Measurements from ENCODE around the gene GRAMD2B. TPM values are rescaled to one million over a fixed set of nuclear protein-coding genes. Genes with fewer than 3 reads are reported as not detected.

GRAMD2B gene
- total and polyA plus RNA-seq, 2 of the 13 experiments (the other 11 are each of a cell fraction or from before 2014, with no cell fraction given), result 8.1 to 10.6 TPM

DNA sequence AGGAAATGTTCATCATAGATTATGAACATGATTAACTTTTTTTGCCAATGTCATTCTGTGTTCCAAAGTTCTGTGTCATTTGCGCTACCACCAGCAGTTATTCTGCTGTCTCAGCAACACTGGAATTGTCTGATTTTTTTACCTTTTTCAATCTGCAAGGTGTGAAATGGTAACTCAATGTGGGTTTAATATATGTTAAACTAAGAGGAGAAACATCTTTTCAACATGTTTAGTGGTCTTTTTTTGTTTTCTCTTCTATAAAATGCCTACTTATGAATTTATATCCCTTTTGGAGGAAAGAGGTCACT is 49.1 kb upstream of the GRAMD2B start:
- H3K4me1 ChIP-seq (ENCODE audit: insufficient read depth, low read length), result peaks cover 52% of the 10 kb centered on the region
- H3K79me2 ChIP-seq (ENCODE audit: insufficient read depth, low read length), result peaks cover 27% of the 10 kb centered on the region
- no peak overlapping the region for H3K4me3 ChIP-seq (replicated peaks in 1 of 3; ENCODE audit: insufficient read depth in 1 of 3, low read depth in 2 of 3, low read length in 3 of 3)
- H3K9ac ChIP-seq (ENCODE audit: insufficient read depth, low read depth, low read length), result peak overlapping the region; percentile 23; the same call in 1 of the 2 replicates
- in situ Hi-C loops (cut with HindIII; ENCODE audit: extremely low pct_ligation_motif_present, low pct_unique_long_range_greater_than_20kb) (no loop called here), intact Hi-C loops (cut with micrococcal nuclease; ENCODE audit: unreplicated experiment) (loop anchor here (5.0 kb wide), 1 partner anchor 48 kb away; the partner anchor contains the start of gene GRAMD2B)
- H3K27ac ChIP-seq (ENCODE audit: extremely low read length, insufficient read depth, low read length), result no peak overlapping the region
- ATAC-seq (no peak), DNase-seq (ENCODE audit: low spot score) (no peak), FAIRE-seq (no peak)
- ChIA-PET CTCF (ENCODE audit: low intra/inter-chr PET ratio, low total read pairs) (no interaction called here), POLR2A (no interaction called here)
- no TSS peak for BruUV-seq (replicated peaks)
- H3K9me3 ChIP-seq (ENCODE audit: low read length), result no peaks in the 10 kb centered on the region
- no peaks in the 10 kb centered on the region; a peak in 1 of 5 replicates for H3K27me3 ChIP-seq (ENCODE audit: control insufficient read depth in 1 of 2, insufficient read depth in 2 of 2, low read length in 2 of 2)
- no peak for TF ChIP-seq ZNF782 (CRISPR knock-in tag; IDR thresholded peaks at IDR 0.05; ENCODE audit: borderline replicate concordance)
- TF ChIP-seq MAFK (conservative IDR thresholded peaks at IDR 0.05 in 1 of 2, IDR thresholded peaks at IDR 0.05 in 1 of 2; ENCODE audit: low read length in 2 of 2), result peak; percentile 89 to 90
- TF ChIP-seq MAFF (IDR thresholded peaks at IDR 0.05; ENCODE audit: low read depth, low read length), result peak; percentile 92
- 83% methylated on average over 1 of the region's 1 CpG for WGBS (ENCODE audit: low lambda C conversion rate)
- no peak overlapping the region for H2AFZ ChIP-seq (ENCODE audit: low read length)
- peaks cover 0 to 6% of the 10 kb centered on the region in 2 experiments; a peak in 1 of 5 replicates for H3K36me3 ChIP-seq (replicated peaks in 1 of 2; ENCODE audit: control insufficient read depth in 1 of 2, insufficient read depth in 2 of 2, low read length in 2 of 2)
- peak overlapping the region; percentile 59 for H3K4me2 ChIP-seq (ENCODE audit: low read depth, low read length)
- 0 out of 2 replicates have a peak, but pooled peaks cover 8% of the 10 kb centered on the region for H4K20me1 ChIP-seq (ENCODE audit: insufficient read depth, low read length)

DNA sequence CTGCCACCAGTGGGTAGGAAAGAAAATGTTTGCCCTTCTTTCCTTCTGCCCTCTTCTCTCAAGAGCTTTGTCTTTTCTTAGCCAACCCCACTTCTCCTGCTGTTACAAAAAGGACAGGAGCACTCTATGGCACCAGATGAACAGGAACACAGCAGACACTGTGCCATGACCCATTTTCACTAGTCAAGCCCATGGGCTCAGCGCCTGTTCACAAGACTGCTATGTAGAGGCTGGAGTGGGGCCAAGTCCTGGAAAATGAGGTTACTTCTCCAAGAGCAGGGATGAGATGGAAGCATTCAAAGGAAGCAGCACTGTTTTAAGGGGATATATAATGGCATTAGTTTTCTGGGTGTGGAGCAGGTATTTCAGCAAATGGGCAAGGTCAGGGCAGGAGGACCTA is 46.8 kb upstream of the GRAMD2B start:
- no peak overlapping the region for H3K4me2 ChIP-seq (ENCODE audit: low read depth, low read length)
- H3K4me1 ChIP-seq (ENCODE audit: insufficient read depth, low read length), result peaks cover 34% of the 10 kb centered on the region
- ATAC-seq (no peak; the same call in 2 of the 3 replicates), DNase-seq (ENCODE audit: low spot score) (no peak), FAIRE-seq (no peak)
- H3K9ac ChIP-seq (ENCODE audit: insufficient read depth, low read depth, low read length), result no peak overlapping the region
- TF ChIP-seq, protein P1, sequence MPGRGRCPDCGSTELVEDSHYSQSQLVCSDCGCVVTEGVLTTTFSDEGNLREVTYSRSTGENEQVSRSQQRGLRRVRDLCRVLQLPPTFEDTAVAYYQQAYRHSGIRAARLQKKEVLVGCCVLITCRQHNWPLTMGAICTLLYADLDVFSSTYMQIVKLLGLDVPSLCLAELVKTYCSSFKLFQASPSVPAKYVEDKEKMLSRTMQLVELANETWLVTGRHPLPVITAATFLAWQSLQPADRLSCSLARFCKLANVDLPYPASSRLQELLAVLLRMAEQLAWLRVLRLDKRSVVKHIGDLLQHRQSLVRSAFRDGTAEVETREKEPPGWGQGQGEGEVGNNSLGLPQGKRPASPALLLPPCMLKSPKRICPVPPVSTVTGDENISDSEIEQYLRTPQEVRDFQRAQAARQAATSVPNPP (CRISPR knock-in tag; IDR thresholded peaks at IDR 0.05), result no peak
- TF ChIP-seq NCOA5 (CRISPR knock-in tag; IDR thresholded peaks at IDR 0.05) (no peak), ETV6 (CRISPR knock-in tag; conservative IDR thresholded peaks at IDR 0.05) (no peak), ZNF263 (CRISPR knock-in tag; IDR thresholded peaks at IDR 0.05) (no peak), ZNF567 (CRISPR knock-in tag; IDR thresholded peaks at IDR 0.05; ENCODE audit: borderline replicate concordance) (no peak), NCOA2 (CRISPR knock-in tag; IDR thresholded peaks at IDR 0.05) (no peak), RBM39 (IDR thresholded peaks at IDR 0.05; ENCODE audit: low read depth, low read length, poor library complexity, severe bottlenecking) (no peak)
- TF ChIP-seq, protein P2, sequence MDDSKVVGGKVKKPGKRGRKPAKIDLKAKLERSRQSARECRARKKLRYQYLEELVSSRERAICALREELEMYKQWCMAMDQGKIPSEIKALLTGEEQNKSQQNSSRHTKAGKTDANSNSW (CRISPR knock-in tag; IDR thresholded peaks at IDR 0.05; ENCODE audit: borderline replicate concordance), result no peak
- TF ChIP-seq, protein P3, sequence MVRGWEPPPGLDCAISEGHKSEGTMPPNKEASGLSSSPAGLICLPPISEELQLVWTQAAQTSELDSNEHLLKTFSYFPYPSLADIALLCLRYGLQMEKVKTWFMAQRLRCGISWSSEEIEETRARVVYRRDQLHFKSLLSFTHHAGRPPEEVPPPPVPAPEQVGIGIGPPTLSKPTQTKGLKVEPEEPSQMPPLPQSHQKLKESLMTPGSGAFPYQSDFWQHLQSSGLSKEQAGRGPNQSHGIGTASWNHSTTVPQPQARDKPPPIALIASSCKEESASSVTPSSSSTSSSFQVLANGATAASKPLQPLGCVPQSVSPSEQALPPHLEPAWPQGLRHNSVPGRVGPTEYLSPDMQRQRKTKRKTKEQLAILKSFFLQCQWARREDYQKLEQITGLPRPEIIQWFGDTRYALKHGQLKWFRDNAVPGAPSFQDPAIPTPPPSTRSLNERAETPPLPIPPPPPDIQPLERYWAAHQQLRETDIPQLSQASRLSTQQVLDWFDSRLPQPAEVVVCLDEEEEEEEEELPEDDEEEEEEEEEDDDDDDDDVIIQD (CRISPR knock-in tag; IDR thresholded peaks at IDR 0.05; ENCODE audit: low read depth), result no peak
- peaks cover 0 to 6% of the 10 kb centered on the region in 2 experiments; a peak in 1 of 5 replicates for H3K36me3 ChIP-seq (replicated peaks in 1 of 2; ENCODE audit: control insufficient read depth in 1 of 2, insufficient read depth in 2 of 2, low read length in 2 of 2)
- in situ Hi-C loops (cut with HindIII; ENCODE audit: extremely low pct_ligation_motif_present, low pct_unique_long_range_greater_than_20kb) (no loop called here), intact Hi-C loops (cut with micrococcal nuclease; ENCODE audit: unreplicated experiment) (no loop called here)
- H2AFZ ChIP-seq (ENCODE audit: low read length), result no peak overlapping the region
- BruUV-seq (replicated peaks), result no TSS peak
- peaks cover 28% of the 10 kb centered on the region for H3K79me2 ChIP-seq (ENCODE audit: insufficient read depth, low read length)
- H3K27me3 ChIP-seq (ENCODE audit: control insufficient read depth in 1 of 2, insufficient read depth in 2 of 2, low read length in 2 of 2), result no peaks in the 10 kb centered on the region; a peak in 1 of 5 replicates
- no peak overlapping the region for H3K4me3 ChIP-seq (replicated peaks in 1 of 3; ENCODE audit: insufficient read depth in 1 of 3, low read depth in 2 of 3, low read length in 3 of 3)
- ChIA-PET POLR2A (no interaction called here), CTCF (ENCODE audit: low intra/inter-chr PET ratio, low total read pairs) (no interaction called here)
- peaks cover 14% of the 10 kb centered on the region; the same call in 1 of the 2 replicates for H3K9me3 ChIP-seq (ENCODE audit: low read length)
- no peak overlapping the region for H3K27ac ChIP-seq (ENCODE audit: extremely low read length, insufficient read depth, low read length)
- 0 out of 2 replicates have a peak, but pooled peaks cover 8% of the 10 kb centered on the region for H4K20me1 ChIP-seq (ENCODE audit: insufficient read depth, low read length)
- 100% methylated on average over 1 of the region's 1 CpG for WGBS (ENCODE audit: low lambda C conversion rate)

All from HepG2 (cell line).